Urinary bladder (tissue), 4 donors: ENCODE results near the gene PLB1. TPM values are rescaled to one million over a fixed set of nuclear protein-coding genes. Genes with fewer than 3 reads are reported as not detected.

Experiments
- DNase-seq: peaks from one replicate; pipeline ENCODE4 v3.0.0-alpha.2; 2015; ENCODE audit errors: extremely low spot score
- H3K27ac ChIP-seq: one replicate; pipeline ENCODE4 v1.5.1; 2013; ENCODE audit warnings: low read depth, mild to moderate bottlenecking, moderate library complexity
- H3K36me3 ChIP-seq: one replicate; pipeline ENCODE4 v1.6.1; 2013; ENCODE audit warnings: mild to moderate bottlenecking, moderate library complexity; ENCODE audit not compliant: insufficient read depth
- H3K4me1 ChIP-seq: one replicate; pipeline ENCODE4 v1.6.1; 2013; ENCODE audit warnings: mild to moderate bottlenecking, moderate library complexity; ENCODE audit not compliant: insufficient read depth
- H3K4me3 ChIP-seq: one replicate; pipeline ENCODE4 v1.5.1; 2013; ENCODE audit warnings: low read depth, low read length
- WGBS: extraction: QIAGEN DNeasy Blood & Tissue Kit; methylation state at CpG from one replicate; pipeline ENCODE4 v1.1.7; 2013; 5-methylcytosine and 5-hydroxymethylcytosine counted together
- polyA plus RNA-seq: library from polyadenylated mRNA; stranded (reverse); fragments of 200-250 nt; gene quantifications from one replicate; pipeline ENCODE4 v1.2.3, GENCODE V29; 2013
- total RNA-seq: library from RNA; depleted of rRNA; stranded (reverse); fragments of >200 nt; gene quantifications from one replicate; pipeline ENCODE4 v1.2.3, GENCODE V29; 2014
- donor health status: healthy with polysubstance abuse.
- donor health status: healthy.

PLB1 gene
- total and polyA plus RNA-seq, 2 donors = 4.7 to 5.0 TPM

GRCh38 chr2:28610583-28611201 lies 114.8 kb downstream of the PLB1 start:
- Histone ChIP-seq H3K4me3 (no peak overlapping the region), H3K4me1 (no peaks in the 10 kb centered on the region), H3K27ac (peak overlapping the region; percentile 19), H3K36me3 (no peaks in the 10 kb centered on the region)
- DNase-seq = peak; percentile 71
- WGBS = 47% methylated on average over 8 of the region's 8 CpGs

- 93% methylated on average over 9 of the region's 9 CpGs for WGBS
- no peak for DNase-seq
- no peak overlapping the region for H3K27ac ChIP-seq
- H3K4me3 ChIP-seq = no peak overlapping the region
- no peaks in the 10 kb centered on the region for H3K36me3 ChIP-seq
- no peaks in the 10 kb centered on the region for H3K4me1 ChIP-seq
Measured at GRCh38 chr2:28612131-28612812, 116.4 kb downstream of the PLB1 start.

GRCh38 chr2:28613186-28613585 lies 117.3 kb downstream of the PLB1 start:
- Histone ChIP-seq H3K4me1 (no peaks in the 10 kb centered on the region), H3K27ac (no peak overlapping the region)
- WGBS = 70% methylated on average over 2 of the region's 2 CpGs

GRCh38 chr2:28613633-28614501 lies 118.0 kb downstream of the PLB1 start:
- WGBS = 47% methylated on average over 11 of the region's 11 CpGs
- peak; percentile 75 for DNase-seq
- Histone ChIP-seq H3K4me1 (no peaks in the 10 kb centered on the region), H3K36me3 (no peaks in the 10 kb centered on the region), H3K27ac (no peak overlapping the region), H3K4me3 (no peak overlapping the region)

More at GRCh38 chr2:28613186-28613585, 117.3 kb downstream of the PLB1 start:
- no peak for DNase-seq
- Histone ChIP-seq H3K36me3 (no peaks in the 10 kb centered on the region), H3K4me3 (no peak overlapping the region)

- no peak overlapping the region for H3K4me3 ChIP-seq
- 85% methylated on average over 6 of the region's 6 CpGs for WGBS
- no peak for DNase-seq
- H3K4me1 ChIP-seq = no peaks in the 10 kb centered on the region
- no peak overlapping the region for H3K27ac ChIP-seq
- H3K36me3 ChIP-seq = no peaks in the 10 kb centered on the region
Measured at GRCh38 chr2:28615706-28616105, 119.8 kb downstream of the PLB1 start.

GRCh38 chr2:28616396-28616999 lies 120.6 kb downstream of the PLB1 start:
- H3K4me3 ChIP-seq = no peak overlapping the region
- 56% methylated on average over 3 of the region's 3 CpGs for WGBS
- H3K4me1 ChIP-seq = no peaks in the 10 kb centered on the region
- DNase-seq = no peak
- H3K36me3 ChIP-seq = no peaks in the 10 kb centered on the region
- no peak overlapping the region for H3K27ac ChIP-seq

- H3K36me3 ChIP-seq = no peaks in the 10 kb centered on the region
- WGBS = 85% methylated on average over 3 of the region's 3 CpGs
- no peaks in the 10 kb centered on the region for H3K4me1 ChIP-seq
- DNase-seq = no peak
- no peak overlapping the region for H3K4me3 ChIP-seq
- H3K27ac ChIP-seq = no peak overlapping the region
Measured at GRCh38 chr2:28617502-28618184, 121.8 kb downstream of the PLB1 start.

- 82% methylated on average over 12 of the region's 12 CpGs for WGBS
- H3K27ac ChIP-seq = no peak overlapping the region
Measured at GRCh38 chr2:28618221-28619141, 122.6 kb downstream of the PLB1 start.

GRCh38 chr2:28619213-28620196 lies 123.6 kb downstream of the PLB1 start:
- H3K4me1 ChIP-seq = no peaks in the 10 kb centered on the region
- H3K27ac ChIP-seq = no peak overlapping the region
- DNase-seq = no peak
- no peaks in the 10 kb centered on the region for H3K36me3 ChIP-seq
- 76% methylated on average over 10 of the region's 10 CpGs for WGBS
- H3K4me3 ChIP-seq = no peak overlapping the region

More at GRCh38 chr2:28618221-28619141, 122.6 kb downstream of the PLB1 start:
- Histone ChIP-seq H3K36me3 (no peaks in the 10 kb centered on the region), H3K4me3 (no peak overlapping the region), H3K4me1 (no peaks in the 10 kb centered on the region)
- no peak for DNase-seq

GRCh38 chr2:28620291-28620793 lies 124.5 kb downstream of the PLB1 start:
- no peaks in the 10 kb centered on the region for H3K4me1 ChIP-seq

GRCh38 chr2:28620801-28621171 lies 124.9 kb downstream of the PLB1 start:
- H3K4me3 ChIP-seq = no peak overlapping the region
- WGBS = 83% methylated on average over 4 of the region's 4 CpGs
- peak overlapping the region; percentile 81 for H3K27ac ChIP-seq
- no peaks in the 10 kb centered on the region for H3K36me3 ChIP-seq
- DNase-seq = no peak
- H3K4me1 ChIP-seq = no peaks in the 10 kb centered on the region

More at GRCh38 chr2:28620291-28620793, 124.5 kb downstream of the PLB1 start:
- Histone ChIP-seq H3K4me3 (no peak overlapping the region), H3K27ac (peak overlapping the region; percentile 81), H3K36me3 (no peaks in the 10 kb centered on the region)
- DNase-seq = no peak
- WGBS = 85% methylated on average over 5 of the region's 5 CpGs
